Measurements from ENCODE around the gene DPAGT1. TPM values are rescaled to one million over a fixed set of nuclear protein-coding genes. Genes with fewer than 3 reads are reported as not detected.

Gene DPAGT1
- total RNA-seq, 1 experiment from 2014 or later = 63.5 TPM

DNA sequence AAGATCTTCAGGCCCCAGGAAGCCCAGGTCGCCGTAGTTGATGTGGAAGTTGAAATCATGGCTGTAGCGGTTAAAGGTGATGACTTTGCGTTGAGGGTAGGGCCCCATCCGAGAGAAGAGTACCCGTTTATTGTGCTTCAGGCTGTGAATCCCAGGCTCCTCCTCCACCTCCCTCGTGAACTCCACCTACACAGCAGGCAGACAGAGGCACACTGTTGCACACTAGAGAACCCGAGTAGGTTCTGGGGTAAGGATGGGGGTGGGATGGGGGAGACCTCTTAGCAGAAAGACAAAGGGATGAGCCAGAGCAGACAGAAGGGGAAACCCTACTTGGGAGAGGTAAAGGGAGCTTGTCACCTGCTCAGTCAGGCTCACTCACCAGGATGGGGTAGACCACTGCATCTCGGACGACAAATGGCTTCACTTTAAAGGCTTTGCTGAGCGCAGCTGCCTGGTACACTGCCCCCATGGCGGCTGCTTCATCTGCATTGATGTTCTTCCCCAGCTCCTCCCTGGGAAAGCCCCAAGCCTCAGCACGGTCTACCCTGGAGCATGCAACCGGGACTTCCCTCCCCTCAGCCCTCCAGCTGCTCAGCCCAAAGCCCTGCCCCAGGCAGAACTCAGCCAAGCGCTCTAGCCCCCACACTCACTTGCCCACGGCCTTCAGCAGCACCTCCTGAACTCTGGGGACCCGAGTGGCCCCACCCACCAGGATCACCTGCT is 50.1 kb downstream of the DPAGT1 start:
- TF ChIP-seq, protein P1, sequence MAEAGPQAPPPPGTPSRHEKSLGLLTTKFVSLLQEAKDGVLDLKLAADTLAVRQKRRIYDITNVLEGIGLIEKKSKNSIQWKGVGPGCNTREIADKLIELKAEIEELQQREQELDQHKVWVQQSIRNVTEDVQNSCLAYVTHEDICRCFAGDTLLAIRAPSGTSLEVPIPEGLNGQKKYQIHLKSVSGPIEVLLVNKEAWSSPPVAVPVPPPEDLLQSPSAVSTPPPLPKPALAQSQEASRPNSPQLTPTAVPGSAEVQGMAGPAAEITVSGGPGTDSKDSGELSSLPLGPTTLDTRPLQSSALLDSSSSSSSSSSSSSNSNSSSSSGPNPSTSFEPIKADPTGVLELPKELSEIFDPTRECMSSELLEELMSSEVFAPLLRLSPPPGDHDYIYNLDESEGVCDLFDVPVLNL (CRISPR knock-in tag; IDR thresholded peaks at IDR 0.05; ENCODE audit: borderline replicate concordance, low read depth) = no peak

DNA sequence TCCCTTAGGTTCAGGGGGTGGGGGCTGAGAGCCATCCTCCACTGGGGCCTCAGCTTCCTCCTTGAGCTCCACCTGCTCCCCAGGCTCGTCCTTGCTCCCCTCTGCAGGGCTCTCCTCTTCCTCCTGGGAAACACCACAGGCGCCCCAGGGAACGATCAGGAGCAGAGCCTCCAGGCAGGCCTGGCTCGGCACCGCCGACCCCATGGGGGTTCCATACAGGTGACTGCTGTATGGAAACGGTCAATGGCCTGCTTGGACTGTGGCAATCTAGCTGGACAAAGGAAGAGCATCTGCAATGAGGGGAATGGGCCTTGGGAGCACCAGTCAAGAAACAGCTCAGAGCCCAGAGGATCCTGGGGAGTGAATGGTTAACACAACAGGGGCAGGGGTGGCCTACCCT is 52.6 kb downstream of the DPAGT1 start:
- ChIA-PET CTCF (interaction anchor here (0.6 kb wide), 1 partner anchor 94 kb away, joined by 3 read pairs; no protein-coding TSS in a partner anchor), POLR2A (no interaction called here)
- no peaks in the 10 kb centered on the region for H3K9me3 Mint-ChIP-seq
- H3K4me1 Mint-ChIP-seq = peaks cover 7% of the 10 kb centered on the region
- H3K36me3 Mint-ChIP-seq = peaks cover 80% of the 10 kb centered on the region
- TF ChIP-seq TCF7 (CRISPR knock-in tag; IDR thresholded peaks at IDR 0.05; ENCODE audit: low read depth) (no peak), ELF4 (CRISPR knock-in tag; IDR thresholded peaks at IDR 0.05; ENCODE audit: low read depth) (no peak), ZBTB21 (CRISPR knock-in tag; IDR thresholded peaks at IDR 0.05; ENCODE audit: borderline replicate concordance) (no peak), SMAD3 (CRISPR knock-in tag; IDR thresholded peaks at IDR 0.05; ENCODE audit: borderline replicate concordance) (no peak), RELA (CRISPR knock-in tag; IDR thresholded peaks at IDR 0.05; ENCODE audit: borderline replicate concordance) (no peak), ZNF121 (CRISPR knock-in tag; IDR thresholded peaks at IDR 0.05) (no peak), FOXP1 (CRISPR knock-in tag; IDR thresholded peaks at IDR 0.05; ENCODE audit: borderline replicate concordance) (no peak), ZNF396 (CRISPR knock-in tag; IDR thresholded peaks at IDR 0.05; ENCODE audit: borderline replicate concordance) (no peak), ZNF263 (CRISPR knock-in tag; IDR thresholded peaks at IDR 0.05; ENCODE audit: low read depth) (no peak)
- TF ChIP-seq, protein P2, sequence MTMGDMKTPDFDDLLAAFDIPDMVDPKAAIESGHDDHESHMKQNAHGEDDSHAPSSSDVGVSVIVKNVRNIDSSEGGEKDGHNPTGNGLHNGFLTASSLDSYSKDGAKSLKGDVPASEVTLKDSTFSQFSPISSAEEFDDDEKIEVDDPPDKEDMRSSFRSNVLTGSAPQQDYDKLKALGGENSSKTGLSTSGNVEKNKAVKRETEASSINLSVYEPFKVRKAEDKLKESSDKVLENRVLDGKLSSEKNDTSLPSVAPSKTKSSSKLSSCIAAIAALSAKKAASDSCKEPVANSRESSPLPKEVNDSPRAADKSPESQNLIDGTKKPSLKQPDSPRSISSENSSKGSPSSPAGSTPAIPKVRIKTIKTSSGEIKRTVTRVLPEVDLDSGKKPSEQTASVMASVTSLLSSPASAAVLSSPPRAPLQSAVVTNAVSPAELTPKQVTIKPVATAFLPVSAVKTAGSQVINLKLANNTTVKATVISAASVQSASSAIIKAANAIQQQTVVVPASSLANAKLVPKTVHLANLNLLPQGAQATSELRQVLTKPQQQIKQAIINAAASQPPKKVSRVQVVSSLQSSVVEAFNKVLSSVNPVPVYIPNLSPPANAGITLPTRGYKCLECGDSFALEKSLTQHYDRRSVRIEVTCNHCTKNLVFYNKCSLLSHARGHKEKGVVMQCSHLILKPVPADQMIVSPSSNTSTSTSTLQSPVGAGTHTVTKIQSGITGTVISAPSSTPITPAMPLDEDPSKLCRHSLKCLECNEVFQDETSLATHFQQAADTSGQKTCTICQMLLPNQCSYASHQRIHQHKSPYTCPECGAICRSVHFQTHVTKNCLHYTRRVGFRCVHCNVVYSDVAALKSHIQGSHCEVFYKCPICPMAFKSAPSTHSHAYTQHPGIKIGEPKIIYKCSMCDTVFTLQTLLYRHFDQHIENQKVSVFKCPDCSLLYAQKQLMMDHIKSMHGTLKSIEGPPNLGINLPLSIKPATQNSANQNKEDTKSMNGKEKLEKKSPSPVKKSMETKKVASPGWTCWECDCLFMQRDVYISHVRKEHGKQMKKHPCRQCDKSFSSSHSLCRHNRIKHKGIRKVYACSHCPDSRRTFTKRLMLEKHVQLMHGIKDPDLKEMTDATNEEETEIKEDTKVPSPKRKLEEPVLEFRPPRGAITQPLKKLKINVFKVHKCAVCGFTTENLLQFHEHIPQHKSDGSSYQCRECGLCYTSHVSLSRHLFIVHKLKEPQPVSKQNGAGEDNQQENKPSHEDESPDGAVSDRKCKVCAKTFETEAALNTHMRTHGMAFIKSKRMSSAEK (CRISPR knock-in tag; IDR thresholded peaks at IDR 0.05; ENCODE audit: borderline replicate concordance) = no peak
- TF ChIP-seq, protein P3, sequence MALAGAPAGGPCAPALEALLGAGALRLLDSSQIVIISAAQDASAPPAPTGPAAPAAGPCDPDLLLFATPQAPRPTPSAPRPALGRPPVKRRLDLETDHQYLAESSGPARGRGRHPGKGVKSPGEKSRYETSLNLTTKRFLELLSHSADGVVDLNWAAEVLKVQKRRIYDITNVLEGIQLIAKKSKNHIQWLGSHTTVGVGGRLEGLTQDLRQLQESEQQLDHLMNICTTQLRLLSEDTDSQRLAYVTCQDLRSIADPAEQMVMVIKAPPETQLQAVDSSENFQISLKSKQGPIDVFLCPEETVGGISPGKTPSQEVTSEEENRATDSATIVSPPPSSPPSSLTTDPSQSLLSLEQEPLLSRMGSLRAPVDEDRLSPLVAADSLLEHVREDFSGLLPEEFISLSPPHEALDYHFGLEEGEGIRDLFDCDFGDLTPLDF (CRISPR knock-in tag; IDR thresholded peaks at IDR 0.05) = no peak
- TF ChIP-seq, protein P4, sequence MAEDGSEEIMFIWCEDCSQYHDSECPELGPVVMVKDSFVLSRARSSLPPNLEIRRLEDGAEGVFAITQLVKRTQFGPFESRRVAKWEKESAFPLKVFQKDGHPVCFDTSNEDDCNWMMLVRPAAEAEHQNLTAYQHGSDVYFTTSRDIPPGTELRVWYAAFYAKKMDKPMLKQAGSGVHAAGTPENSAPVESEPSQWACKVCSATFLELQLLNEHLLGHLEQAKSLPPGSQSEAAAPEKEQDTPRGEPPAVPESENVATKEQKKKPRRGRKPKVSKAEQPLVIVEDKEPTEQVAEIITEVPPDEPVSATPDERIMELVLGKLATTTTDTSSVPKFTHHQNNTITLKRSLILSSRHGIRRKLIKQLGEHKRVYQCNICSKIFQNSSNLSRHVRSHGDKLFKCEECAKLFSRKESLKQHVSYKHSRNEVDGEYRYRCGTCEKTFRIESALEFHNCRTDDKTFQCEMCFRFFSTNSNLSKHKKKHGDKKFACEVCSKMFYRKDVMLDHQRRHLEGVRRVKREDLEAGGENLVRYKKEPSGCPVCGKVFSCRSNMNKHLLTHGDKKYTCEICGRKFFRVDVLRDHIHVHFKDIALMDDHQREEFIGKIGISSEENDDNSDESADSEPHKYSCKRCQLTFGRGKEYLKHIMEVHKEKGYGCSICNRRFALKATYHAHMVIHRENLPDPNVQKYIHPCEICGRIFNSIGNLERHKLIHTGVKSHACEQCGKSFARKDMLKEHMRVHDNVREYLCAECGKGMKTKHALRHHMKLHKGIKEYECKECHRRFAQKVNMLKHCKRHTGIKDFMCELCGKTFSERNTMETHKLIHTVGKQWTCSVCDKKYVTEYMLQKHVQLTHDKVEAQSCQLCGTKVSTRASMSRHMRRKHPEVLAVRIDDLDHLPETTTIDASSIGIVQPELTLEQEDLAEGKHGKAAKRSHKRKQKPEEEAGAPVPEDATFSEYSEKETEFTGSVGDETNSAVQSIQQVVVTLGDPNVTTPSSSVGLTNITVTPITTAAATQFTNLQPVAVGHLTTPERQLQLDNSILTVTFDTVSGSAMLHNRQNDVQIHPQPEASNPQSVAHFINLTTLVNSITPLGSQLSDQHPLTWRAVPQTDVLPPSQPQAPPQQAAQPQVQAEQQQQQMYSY (CRISPR knock-in tag; IDR thresholded peaks at IDR 0.05) = no peak
- H3K4me3 Mint-ChIP-seq = no peak overlapping the region
- no peak for ATAC-seq
- no peak overlapping the region for H3K27ac Mint-ChIP-seq
- DNase-seq (ENCODE audit: low spot score) = no peak
- H3K27me3 Mint-ChIP-seq (ENCODE audit: low read depth) = no peaks in the 10 kb centered on the region

More for the DNA sequence above, 50.1 kb downstream of the DPAGT1 start:
- ATAC-seq = no peak
- Mint-ChIP-seq H3K27ac (no peak overlapping the region), H3K9me3 (no peaks in the 10 kb centered on the region), H3K4me1 (peaks cover 9% of the 10 kb centered on the region), H3K27me3 (ENCODE audit: low read depth) (no peaks in the 10 kb centered on the region), H3K4me3 (no peak overlapping the region), H3K36me3 (peaks cover 83% of the 10 kb centered on the region)
- no peak for DNase-seq (ENCODE audit: low spot score)
- ChIA-PET CTCF (no interaction called here), POLR2A (interaction anchor here (1.1 kb wide), 1 partner anchor 48 kb away, joined by 3 read pairs; no protein-coding TSS in a partner anchor)

Data from WTC11 (cell line).